K562 (cell line): Measurements from ENCODE around the gene ASCC1. TPM values are rescaled to one million over a fixed set of nuclear protein-coding genes. Genes with fewer than 3 reads are reported as not detected.

ENCODE experiments used
- ATAC-seq: fragments of 200-7000 bp; cut with Tn5 transposase; 3 replicates; pipeline ENCODE4 v1.9.1; 2020; ENCODE audit warnings: moderate library complexity
- BruUV-seq: library from RNA; stranded (reverse); fragments of 400-500 nt; replicated peaks from 2 replicates; lab custom pipeline; 2021; lab: Mats Ljungman, UMichigan
- CTCF ChIA-PET: fragments of 300-600 bp; formaldehyde crosslinking; extraction: SDS; loops from one replicate; lab custom pipeline; 2021; ENCODE audit warnings: low intra/inter-chr PET ratio; lab: Yijun Ruan, JAX
- POLR2A ChIA-PET: fragments of 300-600, 350-650 bp; sonication (Branson Sonifier 250); formaldehyde crosslinking; extraction: SDS; loops from one replicate; lab custom pipeline; 2021; ENCODE audit warnings: antibody characterized with exemption, inconsistent platforms; lab: Yijun Ruan, JAX
- DNase-seq, 4 experiments: peaks; one replicate each; pipeline versions ENCODE4 v3.0.0 to v3.0.0-alpha.2; 2011 to 2018; ENCODE audit warnings: low spot score in 3 of 4, mixed read lengths in 3 of 4; ENCODE audit errors: extremely low read depth in 1 of 4
- FAIRE-seq: peaks from 2 replicates; lab custom pipeline; 2011; peaks lifted over from hg19 to GRCh38; lab: Jason Lieb, UNC
- H2AFZ ChIP-seq: 2 replicates; pipeline ENCODE4 v1.6.0; 2011; ENCODE audit warnings: low read depth, low read length, control low read depth, inconsistent platforms
- H3K27ac ChIP-seq: fragments of 200-600 bp; 3 replicates; pipeline ENCODE4 v1.8.0; 2011; ENCODE audit warnings: low read depth, mild to moderate bottlenecking, control low read depth, inconsistent platforms, low read length, moderate library complexity, mixed read lengths; ENCODE audit errors: extremely low read depth
- H3K27me3 ChIP-seq, 2 experiments: fragments of 300-600 bp in 1 of 2; 2 replicates in 1 of 2; 3 replicates in 1 of 2; pipeline versions ENCODE4 v1.6.0 to v1.8.0; 2011; ENCODE audit warnings: inconsistent platforms in 2 of 2, low read length in 2 of 2, mild to moderate bottlenecking in 1 of 2, mixed read lengths in 1 of 2, moderate library complexity in 1 of 2; ENCODE audit not compliant: control insufficient read depth in 2 of 2, insufficient read depth in 2 of 2
- H3K36me3 ChIP-seq: fragments of 300-600 bp; 3 replicates; pipeline ENCODE4 v1.8.0; 2011; ENCODE audit warnings: mild to moderate bottlenecking, low read length, inconsistent platforms; ENCODE audit not compliant: control insufficient read depth, insufficient read depth
- H3K4me1 ChIP-seq, 2 experiments: fragments of 200-600 bp in 1 of 2; replicated peaks in 1 of 2; 2 replicates in 1 of 2; 3 replicates in 1 of 2; pipeline versions ENCODE4 v1.5.1 to v1.8.0; 2011; ENCODE audit warnings: inconsistent platforms in 2 of 2, low read length in 2 of 2, mild to moderate bottlenecking in 1 of 2, mixed read lengths in 1 of 2, moderate library complexity in 1 of 2; ENCODE audit not compliant: control insufficient read depth in 2 of 2, insufficient read depth in 2 of 2
- H3K4me2 ChIP-seq: 2 replicates; pipeline ENCODE4 v1.6.1; 2011; ENCODE audit warnings: low read length, control low read depth, inconsistent platforms, mixed read lengths; ENCODE audit not compliant: insufficient read depth
- H3K4me3 ChIP-seq: fragments of 200-600 bp; sonication (generic), shearing (Covaris generic); 2 replicates; pipeline ENCODE4 v1.5.1; 2016; ENCODE audit warnings: control low read depth, inconsistent platforms
- H3K79me2 ChIP-seq: fragments of 200-600 bp; 3 replicates; pipeline ENCODE4 v1.8.0; 2011; ENCODE audit warnings: low read length, inconsistent platforms; ENCODE audit not compliant: control insufficient read depth, insufficient read depth
- H3K9ac ChIP-seq, 2 experiments: 2 replicates each; pipeline versions ENCODE4 v1.6.0 to v1.6.1; 2011; ENCODE audit warnings: low read depth in 2 of 2, low read length in 2 of 2, control low read depth in 1 of 2, inconsistent platforms in 1 of 2, mild to moderate bottlenecking in 1 of 2, mixed read lengths in 1 of 2; ENCODE audit not compliant: insufficient read depth in 1 of 2
- H3K9me1 ChIP-seq: one replicate; pipeline ENCODE4 v1.6.0; 2011; ENCODE audit warnings: inconsistent platforms, mild to moderate bottlenecking, low read length, moderate library complexity; ENCODE audit not compliant: control insufficient read depth, insufficient read depth
- H3K9me3 ChIP-seq: replicated peaks from 2 replicates; pipeline ENCODE4 v1.5.1; 2011; ENCODE audit warnings: low read depth, low read length, inconsistent platforms; ENCODE audit not compliant: control insufficient read depth, insufficient read depth
- H4K20me1 ChIP-seq: replicated peaks from 2 replicates; pipeline ENCODE4 v1.6.1; 2011; ENCODE audit warnings: low read length, inconsistent platforms, mixed read lengths; ENCODE audit not compliant: control insufficient read depth, insufficient read depth
- ARID1B ChIP-seq: fragments of 450-650 bp; IDR thresholded peaks from 2 replicates; pipeline ENCODE4 v1.6.1; 2016; ENCODE audit warnings: antibody characterized with exemption, mild to moderate bottlenecking, inconsistent platforms
- ATF3 ChIP-seq, 2 experiments: fragments of 450-650 bp in 1 of 2; sonication (generic) in 1 of 2; formaldehyde crosslinking in 1 of 2; IDR thresholded peaks in 1 of 2; conservative IDR thresholded peaks in 1 of 2; 2 replicates each; pipeline versions ENCODE4 v1.6.1 to v1.8.1; 2016 to 2023; ENCODE audit warnings: mild to moderate bottlenecking in 2 of 2, moderate library complexity in 2 of 2, inconsistent platforms in 1 of 2, missing genetic modification reagents in 1 of 2
- C11orf30 ChIP-seq: fragments of 450-650 bp; IDR thresholded peaks from 2 replicates; pipeline ENCODE4 v1.6.1; 2016; ENCODE audit warnings: low read depth, mild to moderate bottlenecking
- KDM1A ChIP-seq, 2 experiments: fragments of 450-650 bp; IDR thresholded peaks; 2 replicates each; pipeline ENCODE4 v1.6.1; 2016; ENCODE audit warnings: mild to moderate bottlenecking in 2 of 2
- KLF1 ChIP-seq: fragments of 450-650 bp; IDR thresholded peaks from 2 replicates; pipeline ENCODE4 v1.6.1; 2016; ENCODE audit warnings: missing genetic modification characterization, missing compliant biosample characterization
- MAFG ChIP-seq: fragments of 450-650 bp; conservative IDR thresholded peaks from 2 replicates; pipeline ENCODE4 v1.6.1; 2016; ENCODE audit warnings: missing genetic modification characterization, missing compliant biosample characterization
- NCOA6 ChIP-seq: fragments of 450-650 bp; IDR thresholded peaks from 2 replicates; pipeline ENCODE4 v1.6.1; 2017; ENCODE audit warnings: mild to moderate bottlenecking
- NFE2L1 ChIP-seq: fragments of 450-650 bp; IDR thresholded peaks from 2 replicates; pipeline ENCODE4 v1.6.1; 2016; ENCODE audit warnings: missing genetic modification characterization, low read depth, mild to moderate bottlenecking, missing compliant biosample characterization, moderate library complexity, borderline replicate concordance
- RNF219 ChIP-seq: fragments of 250-450 bp; sonication (Bioruptor Pico); IDR thresholded peaks from 2 replicates; pipeline ENCODE4 v1.5.0; 2022; ENCODE audit warnings: mild to moderate bottlenecking
- ZBTB7A ChIP-seq: IDR thresholded peaks from 2 replicates; pipeline ENCODE4 v1.6.1; 2011; ENCODE audit warnings: low read depth, mild to moderate bottlenecking, low read length, moderate library complexity, borderline replicate concordance; ENCODE audit not compliant: control insufficient read depth
- ZNF316 ChIP-seq: fragments of 450-650 bp; IDR thresholded peaks from 2 replicates; pipeline ENCODE4 v1.6.1; 2016
- ZNF592 ChIP-seq: fragments of 450-650 bp; IDR thresholded peaks from 2 replicates; pipeline ENCODE4 v1.6.1; 2017; ENCODE audit warnings: antibody characterized with exemption, mild to moderate bottlenecking
- WGBS: fragments of 100-300 bp; shearing (Covaris generic); methylation state at CpG from one replicate; pipeline ENCODE4 v1.1.6; 2016; ENCODE audit warnings: low coverage, mixed read lengths; ENCODE audit not compliant: insufficient coverage; ENCODE audit errors: missing lambda C conversion rate; 5-methylcytosine and 5-hydroxymethylcytosine counted together
- in situ Hi-C: fragments of 300-500 bp; cut with MboI; formaldehyde crosslinking; loops from 4 replicates; pipeline ENCODE4 v1.15.0; 2018; ENCODE audit warnings: inconsistent platforms, mixed read lengths
- intact Hi-C: fragments of 100-400 bp; cut with micrococcal nuclease; formaldehyde crosslinking; loops from 2 replicates; pipeline ENCODE4 v1.14.2; 2022
- polyA plus RNA-seq, 8 experiments: library from polyadenylated mRNA; depleted of rRNA in 4 of 8; stranded (reverse) in 5 of 8; unstranded in 3 of 8; fragments of >200 nt; fragmentation: Nextera tagmentation in 2 of 8; fragmentation: Illumina TruSeq in 1 of 8; extraction: Ambion mirVana in 2 of 8; extraction: Trizol in 1 of 8; gene quantifications; 2 replicates each; pipeline versions ENCODE4 v1.2.1 to v1.2.3, GENCODE V29; 2011 to 2014; ENCODE audit warnings: inconsistent platforms in 1 of 8, missing spikeins in 1 of 8
- total RNA-seq, 7 experiments: library from RNA; depleted of rRNA in 6 of 7; stranded (reverse); fragments of >200 nt in 6 of 7; fragmentation: Illumina TruSeq in 2 of 7; extraction: Trizol in 2 of 7; gene quantifications; 2 replicates each; pipeline versions ENCODE4 v1.2.1 to v1.2.3, GENCODE V29; 2011 to 2021; ENCODE audit warnings: low replicate concordance in 1 of 7

Gene ASCC1
- total and polyA plus RNA-seq, 9 of the 15 experiments (the other 6 are each of a cell fraction or from before 2014, with no cell fraction given): 31.7 to 73.3 (median 52.8) TPM

GRCh38 chr10:72176701-72177100 is 39.4 kb downstream of the ASCC1 start (continued):
- TF ChIP-seq RNF219 (CRISPR knock-in tag) (no peak), ARID1B (peak; percentile 36; the same call in 1 of the 2 replicates)

GRCh38 chr10:72175149-72175548 is 40.9 kb downstream of the ASCC1 start:
- POLR2A ChIA-PET: interaction anchor here (0.7 to 2.8 kb wide), 11 partner anchors 10 to 324 kb away, joined by 3 to 15 read pairs (median 3); partner anchors contain the start of genes ASCC1, DDIT4 and PSAP
- peaks cover 3 to 17% of the 10 kb centered on the region in 2 experiments; a peak in 3 of 5 replicates for H3K4me1 ChIP-seq
- CTCF ChIA-PET: no interaction called here
- TF ChIP-seq KLF1 (tag): no peak
- peak; percentile 19; the same call in 1 of the 2 replicates for TF ChIP-seq NFE2L1 (tag)
- TF ChIP-seq ATF3 (IDR thresholded peaks at IDR 0.05): 0 out of 2 replicates have a peak, but pooled peaks have one; percentile 32
- TF ChIP-seq ATF3 (CRISPR knock-in tag; conservative IDR thresholded peaks at IDR 0.05): no peak
- TF ChIP-seq C11orf30: peak; percentile 87
- no peak for TF ChIP-seq ZBTB7A
- 0 out of 2 replicates have a peak, but pooled peaks have one; percentile 48 for TF ChIP-seq ZNF592
- peak; percentile 73 for TF ChIP-seq MAFG
- TF ChIP-seq ZNF316: peak; percentile 93
- TF ChIP-seq NCOA6: no peak
- TF ChIP-seq KDM1A (IDR thresholded peaks at IDR 0.05): peak; percentile 39 to 48; a peak in 2 of 4 replicates

More at GRCh38 chr10:72175149-72175548, 40.9 kb downstream of the ASCC1 start:
- H3K27me3 ChIP-seq: no peaks in the 10 kb centered on the region
- no peak overlapping the region for H3K4me2 ChIP-seq
- BruUV-seq: no TSS peak
- intact Hi-C loops: no loop called here
- H3K27ac ChIP-seq: no peak overlapping the region
- DNase-seq: peak in 1 of 4 experiments; percentile 16
- H3K4me3 ChIP-seq: no peak overlapping the region
- H3K79me2 ChIP-seq: no peaks in the 10 kb centered on the region
- FAIRE-seq: no peak
- in situ Hi-C loops: no loop called here
- no peak overlapping the region for H2AFZ ChIP-seq
- peak; percentile 24; the same call in 2 of the 3 replicates for ATAC-seq
- no peaks in the 10 kb centered on the region for H4K20me1 ChIP-seq
- peaks cover 14% of the 10 kb centered on the region; the same call in 1 of the 3 replicates for H3K36me3 ChIP-seq
- H3K9me3 ChIP-seq: no peaks in the 10 kb centered on the region
- 0% methylated on average over 1 of the region's 1 CpG for WGBS
- H3K9ac ChIP-seq: no peak overlapping the region
- H3K9me1 ChIP-seq: peaks cover 3% of the 10 kb centered on the region
